ENCODE data around the gene KCNC1. TPM values are rescaled to one million over a fixed set of nuclear protein-coding genes. Genes with fewer than 3 reads are reported as not detected.
A peak's percentile ranks its signal among the peaks of the same experiment; 100 is the strongest.

KCNC1 gene
- total RNA-seq, 4 donors from 2014 or later: 0.14 TPM; not detected in 3

GRCh38 chr11:17730608-17731462 is 3.7 kb upstream of the KCNC1 start:
- Histone ChIP-seq H3K4me1 (peaks cover 0 to 15% (median 14%) of the 10 kb centered on the region in 4 donors), H3K27ac (no peak overlapping the region), H3K9me3 (no peaks in the 10 kb centered on the region), H3K4me3 (no peak overlapping the region), H3K36me3 (no peaks in the 10 kb centered on the region), H3K27me3 (peaks cover 53% of the 10 kb centered on the region)
- WGBS, 2 donors (ENCODE audit: low coverage in 1 of 2): 17 to 58% methylated on average over 2 to 9 of the region's 9 CpGs
- DNase-seq: peak; percentile 71
- intact Hi-C loops (cut with DNase I; ENCODE audit: low total_unique reads): loop anchor here (5.0 kb wide), 1 partner anchor 246 kb away; no protein-coding TSS in a partner anchor
- in situ Hi-C loops (cut with MboI; ENCODE audit: low pct_ligation_motif_present in 1 of 4, low pct_unique_long_range_greater_than_20kb in 1 of 4, low sequenced_read_pairs in 3 of 4): no loop called here
- no peak for TF ChIP-seq POLR2A (IDR thresholded peaks at IDR 0.05)
- no peak for TF ChIP-seq POLR2AphosphoS5 (IDR thresholded peaks at IDR 0.05)
- TF ChIP-seq CTCF (IDR thresholded peaks at IDR 0.05): peak; percentile 64 to 81 (median 71)

- 60 to 75% methylated on average over 2 to 4 of the region's 4 CpGs for WGBS, 2 donors (ENCODE audit: low coverage in 1 of 2)
- intact Hi-C loops (cut with DNase I; ENCODE audit: low total_unique reads): loop anchor here (5.0 kb wide), 1 partner anchor 244 kb away; no protein-coding TSS in a partner anchor
- in situ Hi-C loops (cut with MboI; ENCODE audit: low pct_ligation_motif_present in 1 of 4, low pct_unique_long_range_greater_than_20kb in 1 of 4, low sequenced_read_pairs in 3 of 4): no loop called here
- no peak for DNase-seq
- Histone ChIP-seq H3K27me3 (peaks cover 65% of the 10 kb centered on the region), H3K4me3 (no peak overlapping the region), H3K27ac (no peak overlapping the region), H3K9me3 (no peaks in the 10 kb centered on the region), H3K36me3 (no peaks in the 10 kb centered on the region), H3K4me1 (peaks cover 0 to 18% (median 15%) of the 10 kb centered on the region in 4 donors)
- TF ChIP-seq EP300 (IDR thresholded peaks at IDR 0.05; ENCODE audit: low read depth) (no peak), POLR2A (IDR thresholded peaks at IDR 0.05) (no peak), POLR2AphosphoS5 (IDR thresholded peaks at IDR 0.05) (no peak), CTCF (IDR thresholded peaks at IDR 0.05) (no peak)
Measured at GRCh38 chr11:17733261-17733660, 1.3 kb upstream of the KCNC1 start.

- intact Hi-C loops (cut with DNase I; ENCODE audit: low total_unique reads) (loop anchor here (5.0 kb wide), 1 partner anchor 242 kb away; no protein-coding TSS in a partner anchor), in situ Hi-C loops (cut with MboI; ENCODE audit: low pct_ligation_motif_present in 1 of 4, low pct_unique_long_range_greater_than_20kb in 1 of 4, low sequenced_read_pairs in 3 of 4) (no loop called here)
- Histone ChIP-seq H3K36me3 (no peaks in the 10 kb centered on the region), H3K9me3 (no peaks in the 10 kb centered on the region), H3K4me3 (peak overlapping the region in 3 of 4 donors; percentile 16 to 45 (median 32)), H3K27me3 (peaks cover 70% of the 10 kb centered on the region), H3K27ac (no peak overlapping the region), H3K4me1 (peaks cover 0 to 18% (median 15%) of the 10 kb centered on the region in 4 donors)
- WGBS, 2 donors (ENCODE audit: low coverage in 1 of 2): 4% methylated on average over 64 of the region's 73 CpGs; no CpG with 5 or more reads in 1 of the 2 donors
- TF ChIP-seq POLR2AphosphoS5 (IDR thresholded peaks at IDR 0.05): no peak
- TF ChIP-seq POLR2A (IDR thresholded peaks at IDR 0.05): no peak
- no peak for TF ChIP-seq CTCF (IDR thresholded peaks at IDR 0.05)
- TF ChIP-seq EP300 (IDR thresholded peaks at IDR 0.05; ENCODE audit: low read depth): no peak
- peak; percentile 51 for DNase-seq
Measured at GRCh38 chr11:17734986-17735817, 621 bp downstream of the KCNC1 start.
